WTC11 (cell line): ENCODE measurements around the gene RNF113B. TPM values are rescaled to one million over a fixed set of nuclear protein-coding genes. Genes with fewer than 3 reads are reported as not detected.

Source experiments
- ATAC-seq: fragments of 200-7000 bp; cut with Tn5 transposase; 2 replicates; pipeline ENCODE4 v1.10.0; 2021; ENCODE audit warnings: mild to moderate bottlenecking, moderate library complexity
- CTCF ChIA-PET: fragments of 300-600 bp; sonication (Branson Sonifier 250); formaldehyde crosslinking; loops from one replicate; lab custom pipeline; 2021; ENCODE audit warnings: antibody characterized with exemption; lab: Charles Lee
- POLR2A ChIA-PET: fragments of 350-600 bp; sonication (Branson Sonifier 250); formaldehyde crosslinking; loops from one replicate; lab custom pipeline; 2021; ENCODE audit warnings: antibody characterized with exemption; lab: Charles Lee
- DNase-seq: peaks from one replicate; pipeline ENCODE4 v3.0.0; 2021; ENCODE audit warnings: low spot score
- H3K27ac Mint-ChIP-seq: 2 replicates; pipeline ENCODE4 v1.8.0; 2021; ENCODE audit warnings: mixed read lengths
- H3K27me3 Mint-ChIP-seq: 2 replicates; pipeline ENCODE4 v1.8.0; 2021; ENCODE audit warnings: low read depth, mild to moderate bottlenecking, moderate library complexity, mixed read lengths
- H3K36me3 Mint-ChIP-seq: 2 replicates; pipeline ENCODE4 v1.8.0; 2021; ENCODE audit warnings: mixed read lengths
- H3K4me1 Mint-ChIP-seq: 2 replicates; pipeline ENCODE4 v1.8.0; 2022; ENCODE audit warnings: mixed read lengths
- H3K4me3 Mint-ChIP-seq: 2 replicates; pipeline ENCODE4 v1.8.0; 2021; ENCODE audit warnings: mild to moderate bottlenecking, moderate library complexity, mixed read lengths
- H3K9me3 Mint-ChIP-seq: 2 replicates; pipeline ENCODE4 v1.8.0; 2021; ENCODE audit warnings: mixed read lengths
- AR ChIP-seq: fragments of 250-450 bp; sonication (Bioruptor Pico); IDR thresholded peaks from 2 replicates; pipeline ENCODE4 v1.9.0; 2021; ENCODE audit warnings: mild to moderate bottlenecking
- ATF2 ChIP-seq: sonication (generic); formaldehyde crosslinking; IDR thresholded peaks from 2 replicates; pipeline ENCODE4 v1.8.1; 2022; ENCODE audit warnings: low read depth, missing genetic modification reagents, borderline replicate concordance
- ATF3 ChIP-seq: sonication (generic); formaldehyde crosslinking; conservative IDR thresholded peaks from 2 replicates; pipeline ENCODE4 v1.8.1; 2022; ENCODE audit warnings: mild to moderate bottlenecking, missing genetic modification reagents
- ATF6 ChIP-seq: sonication (generic); formaldehyde crosslinking; IDR thresholded peaks from 2 replicates; pipeline ENCODE4 v1.8.1; 2023; ENCODE audit warnings: mild to moderate bottlenecking, missing genetic modification reagents
- EMX1 ChIP-seq: fragments of 250-450 bp; sonication (Bioruptor Pico); IDR thresholded peaks from 2 replicates; pipeline ENCODE4 v1.8.0; 2021; ENCODE audit warnings: mild to moderate bottlenecking
- ESRRA ChIP-seq: sonication (generic); formaldehyde crosslinking; IDR thresholded peaks from 2 replicates; pipeline ENCODE4 v1.8.1; 2022; ENCODE audit warnings: mild to moderate bottlenecking, missing genetic modification reagents, borderline replicate concordance
- NFE2L1 ChIP-seq: sonication (generic); formaldehyde crosslinking; IDR thresholded peaks from 2 replicates; pipeline ENCODE4 v1.8.1; 2023; ENCODE audit warnings: missing genetic modification reagents
- NR2C2 ChIP-seq: sonication (generic); formaldehyde crosslinking; IDR thresholded peaks from 2 replicates; pipeline ENCODE4 v1.8.0; 2022; ENCODE audit warnings: mild to moderate bottlenecking, missing genetic modification reagents
- OVOL2 ChIP-seq: fragments of 250-450 bp; sonication (Bioruptor Pico); IDR thresholded peaks from 2 replicates; pipeline ENCODE4 v1.9.0; 2021; ENCODE audit warnings: mild to moderate bottlenecking, borderline replicate concordance
- PREB ChIP-seq: sonication (generic); formaldehyde crosslinking; IDR thresholded peaks from 2 replicates; pipeline ENCODE4 v1.8.1; 2022; ENCODE audit warnings: mild to moderate bottlenecking, missing genetic modification reagents, moderate library complexity, borderline replicate concordance
- USF2 ChIP-seq: sonication (generic); formaldehyde crosslinking; IDR thresholded peaks from 2 replicates; pipeline ENCODE4 v1.8.1; 2023; ENCODE audit warnings: mild to moderate bottlenecking, missing genetic modification reagents, moderate library complexity
- ZBTB43 ChIP-seq: sonication (generic); formaldehyde crosslinking; IDR thresholded peaks from 2 replicates; pipeline ENCODE4 v1.8.1; 2023; ENCODE audit warnings: mild to moderate bottlenecking, missing genetic modification reagents
- ZNF317 ChIP-seq: sonication (generic); formaldehyde crosslinking; IDR thresholded peaks from 2 replicates; pipeline ENCODE4 v1.8.1; 2023; ENCODE audit warnings: low read depth, mild to moderate bottlenecking, moderate library complexity, missing genetic modification reagents, borderline replicate concordance
- ZNF425 ChIP-seq: fragments of 250-450 bp; sonication (Bioruptor Pico); conservative IDR thresholded peaks from 2 replicates; pipeline ENCODE4 v1.9.0; 2021; ENCODE audit warnings: mild to moderate bottlenecking
- total RNA-seq: library from RNA; stranded (reverse); gene quantifications from 3 replicates; pipeline ENCODE4 v1.2.3, GENCODE V29; 2021

RNF113B gene
- total RNA-seq, 1 experiment from 2014 or later: not detected

GRCh38 chr13:98162935-98163334, 14.1 kb downstream of the RNF113B start (continued):
- no peak for TF ChIP-seq ZNF317 (CRISPR knock-in tag)

GRCh38 chr13:98158172-98158899, 18.7 kb downstream of the RNF113B start:
- CTCF ChIA-PET: interaction anchor here (0.6 kb wide), 1 partner anchor 33 kb away, joined by 3 read pairs; no protein-coding TSS in a partner anchor
- Mint-ChIP-seq H3K27ac (peak overlapping the region; percentile 42), H3K4me3 (no peak overlapping the region), H3K9me3 (no peaks in the 10 kb centered on the region), H3K36me3 (peaks cover 8% of the 10 kb centered on the region; the same call in 1 of the 2 replicates), H3K4me1 (peaks cover 35% of the 10 kb centered on the region), H3K27me3 (no peaks in the 10 kb centered on the region)
- DNase-seq (no peak), ATAC-seq (no peak)
- POLR2A ChIA-PET: no interaction called here
- TF ChIP-seq ATF6 (CRISPR knock-in tag): no peak
- no peak for TF ChIP-seq NFE2L1

- no peaks in the 10 kb centered on the region for H3K27me3 Mint-ChIP-seq
- POLR2A ChIA-PET: no interaction called here
Measured at GRCh38 chr13:98157609-98158008, 19.5 kb downstream of the RNF113B start.

GRCh38 chr13:98157188-98157587, 19.9 kb downstream of the RNF113B start:
- CTCF ChIA-PET: no interaction called here
- peak; percentile 60 for ATAC-seq
- H3K9me3 Mint-ChIP-seq: no peaks in the 10 kb centered on the region
- no peak overlapping the region for H3K4me3 Mint-ChIP-seq
- H3K36me3 Mint-ChIP-seq: peaks cover 8% of the 10 kb centered on the region; the same call in 1 of the 2 replicates
- no peak for DNase-seq
- POLR2A ChIA-PET: no interaction called here
- H3K27ac Mint-ChIP-seq: peak overlapping the region; percentile 59
- peaks cover 35% of the 10 kb centered on the region for H3K4me1 Mint-ChIP-seq
- H3K27me3 Mint-ChIP-seq: no peaks in the 10 kb centered on the region
- TF ChIP-seq ESRRA (CRISPR knock-in tag) (no peak), EMX1 (CRISPR knock-in tag) (no peak), ZNF425 (CRISPR knock-in tag) (no peak), ATF2 (CRISPR knock-in tag) (no peak), NR2C2 (CRISPR knock-in tag) (no peak), PREB (CRISPR knock-in tag) (no peak), USF2 (CRISPR knock-in tag) (no peak), OVOL2 (CRISPR knock-in tag) (no peak), AR (CRISPR knock-in tag) (no peak)

More at GRCh38 chr13:98157609-98158008, 19.5 kb downstream of the RNF113B start:
- Mint-ChIP-seq H3K36me3 (peaks cover 8% of the 10 kb centered on the region; the same call in 1 of the 2 replicates), H3K4me3 (no peak overlapping the region), H3K9me3 (no peaks in the 10 kb centered on the region), H3K4me1 (peaks cover 35% of the 10 kb centered on the region), H3K27ac (peak overlapping the region; percentile 59)
- DNase-seq: no peak
- CTCF ChIA-PET: no interaction called here
- no peak for ATAC-seq
- no peak for TF ChIP-seq ZBTB43 (CRISPR knock-in tag)
- TF ChIP-seq OVOL2 (CRISPR knock-in tag): no peak
- no peak for TF ChIP-seq ATF3
